ENCODE measurements around the gene CDHR1.
"Not testable (repeated sequence)": the region's sequence is repeated elsewhere in the genome, so short reads cannot be mapped to it uniquely, and the experiment has no call there.

Gene CDHR1

GRCh38 chr10:84194424-84195043 lies at the start of gene CDHR1:
TSS of gene CDHR1 (plus strand) at chr10:84194537. CDS start at chr10:84194761, 224 bp downstream.
- peak; percentile 57 for DNase-seq (ENCODE audit: low spot score)

- no peak for DNase-seq (ENCODE audit: low spot score)
These were observed 47.0 kb upstream of the CDHR1 start for GRCh38 chr10:84147347-84147746.

- DNase-seq (ENCODE audit: low spot score) = peak; percentile 60
These were observed 46.2 kb upstream of the CDHR1 start for GRCh38 chr10:84148006-84148597.

- DNase-seq (ENCODE audit: low spot score) = no peak
These were observed 44.5 kb upstream of the CDHR1 start for GRCh38 chr10:84149854-84150253.

GRCh38 chr10:84152769-84153168 lies 41.6 kb upstream of the CDHR1 start:
- DNase-seq (ENCODE audit: low spot score) = no peak

- DNase-seq (ENCODE audit: low spot score) = no peak
These were observed 38.8 kb upstream of the CDHR1 start for GRCh38 chr10:84155521-84155920.

- DNase-seq (ENCODE audit: low spot score) = no peak
These were observed 38.3 kb upstream of the CDHR1 start for GRCh38 chr10:84156009-84156408.

GRCh38 chr10:84156768-84157167 lies 37.6 kb upstream of the CDHR1 start:
- DNase-seq (ENCODE audit: low spot score) = no peak

- DNase-seq (ENCODE audit: low spot score) = no peak
These were observed 36.3 kb upstream of the CDHR1 start for GRCh38 chr10:84158061-84158460.

- DNase-seq (ENCODE audit: low spot score) = no peak
These were observed 35.8 kb upstream of the CDHR1 start for GRCh38 chr10:84158550-84158949.

- DNase-seq (ENCODE audit: low spot score) = no peak
These were observed 35.2 kb upstream of the CDHR1 start for GRCh38 chr10:84159076-84159685.

GRCh38 chr10:84160663-84161362 lies 33.5 kb upstream of the CDHR1 start:
- no peak for DNase-seq (ENCODE audit: low spot score)

GRCh38 chr10:84163996-84164395 lies 30.3 kb upstream of the CDHR1 start:
- DNase-seq (ENCODE audit: low spot score) = no peak

GRCh38 chr10:84164442-84164841 lies 29.9 kb upstream of the CDHR1 start:
- DNase-seq (ENCODE audit: low spot score) = no peak

- DNase-seq (ENCODE audit: low spot score) = peak; percentile 35
These were observed 27.6 kb upstream of the CDHR1 start for GRCh38 chr10:84166620-84167288.

GRCh38 chr10:84167289-84167653 lies 27.1 kb upstream of the CDHR1 start:
- peak; percentile 65 for DNase-seq (ENCODE audit: low spot score)

GRCh38 chr10:84168382-84168781 lies 26.0 kb upstream of the CDHR1 start:
- peak; percentile 28 for DNase-seq (ENCODE audit: low spot score)

GRCh38 chr10:84171237-84171636 lies 23.1 kb upstream of the CDHR1 start:
- not testable (repeated sequence) for DNase-seq (ENCODE audit: low spot score)

- DNase-seq (ENCODE audit: low spot score) = peak; percentile 88
These were observed 22.5 kb upstream of the CDHR1 start for GRCh38 chr10:84171700-84172466.

GRCh38 chr10:84172467-84173356 lies 21.6 kb upstream of the CDHR1 start:
- peak; percentile 46 for DNase-seq (ENCODE audit: low spot score)

- DNase-seq (ENCODE audit: low spot score) = no peak
These were observed 20.8 kb upstream of the CDHR1 start, which contains the start of gene GPR15LG for GRCh38 chr10:84173501-84173929. TSS of gene GPR15LG (plus strand) at chr10:84173801. CDS start at chr10:84173852, 51 bp downstream.
